GM19395 (cell line): Measurements from ENCODE around the gene VSIG10.
"Not testable (repeated sequence)": the region's sequence is repeated elsewhere in the genome, so short reads cannot be mapped to it uniquely, and the experiment has no call there.

ENCODE experiments used
- ATAC-seq: cut with Tn5 transposase; IDR thresholded peaks from one replicate; pipeline ENCODE4 v1.9.1; 2021; ENCODE audit warnings: mild to moderate bottlenecking, moderate library complexity; ENCODE audit not compliant: unreplicated experiment

VSIG10 gene

GRCh38 chr12:118107694-118108093, 3.9 kb upstream of the VSIG10 start:
- ATAC-seq, result no peak

- ATAC-seq, result no peak
Measured at GRCh38 chr12:118107011-118107410, 3.2 kb upstream of the VSIG10 start.

GRCh38 chr12:118103201-118103600, 610 bp downstream of the VSIG10 start:
- no peak for ATAC-seq

- ATAC-seq, result no peak
Measured at GRCh38 chr12:118102609-118103008, 1.2 kb downstream of the VSIG10 start.

GRCh38 chr12:118102070-118102469, 1.7 kb downstream of the VSIG10 start:
- ATAC-seq, result no peak

- ATAC-seq, result no peak
Measured at GRCh38 chr12:118101051-118101450, 2.8 kb downstream of the VSIG10 start.

- ATAC-seq, result no peak
Measured at GRCh38 chr12:118098911-118099671, 4.7 kb downstream of the VSIG10 start.

GRCh38 chr12:118098401-118098800, 5.4 kb downstream of the VSIG10 start:
- ATAC-seq, result no peak

GRCh38 chr12:118094039-118094438, 9.8 kb downstream of the VSIG10 start:
- ATAC-seq, result no peak

GRCh38 chr12:118089782-118090181, 14.0 kb downstream of the VSIG10 start:
- no peak for ATAC-seq

GRCh38 chr12:118082161-118082560, 21.6 kb downstream of the VSIG10 start:
- ATAC-seq, result no peak

- ATAC-seq, result not testable (repeated sequence)
Measured at GRCh38 chr12:118081521-118081920, 22.3 kb downstream of the VSIG10 start.

GRCh38 chr12:118073768-118074167, 30.0 kb downstream of the VSIG10 start:
- no peak for ATAC-seq

GRCh38 chr12:118070650-118071049, 33.2 kb downstream of the VSIG10 start:
- no peak for ATAC-seq

GRCh38 chr12:118068445-118068844, 35.4 kb downstream of the VSIG10 start:
- ATAC-seq, result no peak

GRCh38 chr12:118065380-118065779, 38.4 kb downstream of the VSIG10 start:
- ATAC-seq, result no peak

- no peak for ATAC-seq
Measured at GRCh38 chr12:118064608-118065007, 39.2 kb downstream of the VSIG10 start.

- ATAC-seq, result no peak
Measured at GRCh38 chr12:118063576-118064391, 40.0 kb downstream of the VSIG10 start.

- no peak for ATAC-seq
Measured at GRCh38 chr12:118061873-118062843, 41.7 kb downstream of the VSIG10 start.

GRCh38 chr12:118061011-118061872, 42.6 kb downstream of the VSIG10 start, which contains the start of gene WSB2:
Gene WSB2 (minus strand): TSS chr12:118061179. CDS start chr12:118061048, 131 bp downstream.
- ATAC-seq, result no peak
